Pancreas (tissue), 10 donors: ENCODE data around the gene CAV1. TPM values are rescaled to one million over a fixed set of nuclear protein-coding genes. Genes with fewer than 3 reads are reported as not detected.

Experiments used
- ATAC-seq, 4 donors: fragments of 200-7000 bp; cut with Tn5 transposase; one replicate each; pipeline versions ENCODE4 v1.8.0 to v1.9.1; 2020; ENCODE audit warnings: mild to moderate bottlenecking in 4 of 4, moderate library complexity in 4 of 4
- DNase-seq, 6 donors: peaks; one replicate each; pipeline ENCODE4 v3.0.0-alpha.2; 2020
- FAIRE-seq: peaks from 2 replicates; lab custom pipeline; 2012; peaks lifted over from hg19 to GRCh38; lab: Jason Lieb, UNC
- H3K27ac ChIP-seq, 4 donors: fragments of 200-600 bp; sonication (generic); 1 replicate in 3 of 4; 2 replicates in 1 of 4; pipeline versions ENCODE4 v1.5.0 to v1.8.0; 2020
- H3K27me3 ChIP-seq, 4 donors: fragments of 200-600 bp; one replicate each; pipeline ENCODE4 v1.8.0; 2021
- H3K36me3 ChIP-seq, 3 donors: fragments of 200-600 bp; sonication (generic) in 1 of 3; one replicate each; pipeline versions ENCODE4 v1.5.0 to v1.8.0; 2020 to 2021
- H3K4me1 ChIP-seq, 3 donors: fragments of 200-600 bp; one replicate each; pipeline ENCODE4 v1.8.0; 2021
- H3K4me3 ChIP-seq, 4 donors: fragments of 200-600 bp; sonication (generic) in 2 of 4; one replicate each; pipeline versions ENCODE4 v1.5.0 to v1.8.0; 2020 to 2021
- H3K9me3 ChIP-seq, 4 donors: fragments of 200-600 bp; one replicate each; pipeline ENCODE4 v1.8.0; 2021
- WGBS, 2 donors: extraction: QIAGEN DNeasy Blood & Tissue Kit; methylation state at CpG; one replicate each; pipeline ENCODE4 v1.1.7; 2013; 5-methylcytosine and 5-hydroxymethylcytosine counted together
- intact Hi-C, 3 donors: fragments of 100-400 bp; cut with DNase I; formaldehyde crosslinking; loops; one replicate each; pipeline versions ENCODE4 v1.11.1 to v1.14.2; 2022
- polyA plus RNA-seq, 2 donors: library from polyadenylated mRNA; stranded (reverse); fragments of 200-250 nt; gene quantifications; one replicate each; pipeline ENCODE4 v1.2.3, GENCODE V29; 2013
- total RNA-seq, 6 donors: library from RNA; stranded (reverse); fragmentation: NEBNext Ultra II Directional in 4 of 6; extraction: Animal tissue kit (Norgen Biotek cat#: 25700) in 4 of 6; gene quantifications; one replicate each; pipeline versions ENCODE4 v1.2.1 to v1.2.4, GENCODE V29; 2021 to 2023
- TF ChIP-seq, protein P1 (sequence below), 4 donors: fragments of 200-600 bp; sonication (generic) in 3 of 4; IDR thresholded peaks; one replicate each; pipeline versions ENCODE4 v1.5.0 to v1.8.0; 2021; ENCODE audit warnings: antibody characterized with exemption in 4 of 4
- donor health status: healthy with polysubstance abuse.
- donor health status: DM: no; HTN: no; CAD: no; lungs with moderate emphysema.
- donor health status: DM: no; HTN: no; CAD: no.
- donor health status: control.
- donor health status: control.
- donor health status: Bipolar disorder and iron deficiency.
- donor health status: DM: yes; HTN: yes; CAD: no.
- donor health status: DM: no; HTN: no; CAD: no.
- donor health status: DM: no; HTN: no; CAD: no.
- donor health status: DM: yes; HTN: yes; CAD: no.

CAV1 gene
- total and polyA plus RNA-seq, 8 donors: 4.6 to 19.5 (median 11.2) TPM

GRCh38 chr7:116546054-116546453, 21.2 kb downstream of the CAV1 start:
- no peak overlapping the region for H3K27ac ChIP-seq
- WGBS, 2 donors: 89 to 94% methylated on average over 11 of the region's 11 CpGs

GRCh38 chr7:116546916-116547315, 22.1 kb downstream of the CAV1 start:
- 68 to 78% methylated on average over 1 of the region's 1 CpG for WGBS, 2 donors
- H3K27ac ChIP-seq: no peak overlapping the region

More at GRCh38 chr7:116546054-116546453, 21.2 kb downstream of the CAV1 start:
- TF ChIP-seq, protein P1, sequence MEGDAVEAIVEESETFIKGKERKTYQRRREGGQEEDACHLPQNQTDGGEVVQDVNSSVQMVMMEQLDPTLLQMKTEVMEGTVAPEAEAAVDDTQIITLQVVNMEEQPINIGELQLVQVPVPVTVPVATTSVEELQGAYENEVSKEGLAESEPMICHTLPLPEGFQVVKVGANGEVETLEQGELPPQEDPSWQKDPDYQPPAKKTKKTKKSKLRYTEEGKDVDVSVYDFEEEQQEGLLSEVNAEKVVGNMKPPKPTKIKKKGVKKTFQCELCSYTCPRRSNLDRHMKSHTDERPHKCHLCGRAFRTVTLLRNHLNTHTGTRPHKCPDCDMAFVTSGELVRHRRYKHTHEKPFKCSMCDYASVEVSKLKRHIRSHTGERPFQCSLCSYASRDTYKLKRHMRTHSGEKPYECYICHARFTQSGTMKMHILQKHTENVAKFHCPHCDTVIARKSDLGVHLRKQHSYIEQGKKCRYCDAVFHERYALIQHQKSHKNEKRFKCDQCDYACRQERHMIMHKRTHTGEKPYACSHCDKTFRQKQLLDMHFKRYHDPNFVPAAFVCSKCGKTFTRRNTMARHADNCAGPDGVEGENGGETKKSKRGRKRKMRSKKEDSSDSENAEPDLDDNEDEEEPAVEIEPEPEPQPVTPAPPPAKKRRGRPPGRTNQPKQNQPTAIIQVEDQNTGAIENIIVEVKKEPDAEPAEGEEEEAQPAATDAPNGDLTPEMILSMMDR (IDR thresholded peaks at IDR 0.05): no peak
- intact Hi-C loops: no loop called here
- no peak for FAIRE-seq
- DNase-seq: no peak
- no peaks in the 10 kb centered on the region for H3K36me3 ChIP-seq
- ATAC-seq: no peak
- H3K9me3 ChIP-seq: no peaks in the 10 kb centered on the region
- H3K27me3 ChIP-seq: no peaks in the 10 kb centered on the region
- no peak overlapping the region for H3K4me3 ChIP-seq
- no peaks in the 10 kb centered on the region for H3K4me1 ChIP-seq

GRCh38 chr7:116547347-116547746, 22.5 kb downstream of the CAV1 start:
- no peaks in the 10 kb centered on the region for H3K36me3 ChIP-seq
- no peak for ATAC-seq
- intact Hi-C loops: no loop called here
- TF ChIP-seq, protein P1 (IDR thresholded peaks at IDR 0.05): no peak
- H3K27ac ChIP-seq: no peak overlapping the region
- no peaks in the 10 kb centered on the region for H3K4me1 ChIP-seq
- DNase-seq: no peak
- no peak for FAIRE-seq
- no peaks in the 10 kb centered on the region for H3K27me3 ChIP-seq
- WGBS, 2 donors: 62 to 79% methylated on average over 2 of the region's 2 CpGs
- no peak overlapping the region for H3K4me3 ChIP-seq
- H3K9me3 ChIP-seq: no peaks in the 10 kb centered on the region

More at GRCh38 chr7:116546916-116547315, 22.1 kb downstream of the CAV1 start:
- intact Hi-C loops: no loop called here
- Histone ChIP-seq H3K4me1 (no peaks in the 10 kb centered on the region), H3K27me3 (no peaks in the 10 kb centered on the region), H3K9me3 (no peaks in the 10 kb centered on the region), H3K4me3 (no peak overlapping the region), H3K36me3 (no peaks in the 10 kb centered on the region)
- DNase-seq (no peak), ATAC-seq (no peak), FAIRE-seq (no peak)
- TF ChIP-seq, protein P1 (IDR thresholded peaks at IDR 0.05): no peak

DNA sequence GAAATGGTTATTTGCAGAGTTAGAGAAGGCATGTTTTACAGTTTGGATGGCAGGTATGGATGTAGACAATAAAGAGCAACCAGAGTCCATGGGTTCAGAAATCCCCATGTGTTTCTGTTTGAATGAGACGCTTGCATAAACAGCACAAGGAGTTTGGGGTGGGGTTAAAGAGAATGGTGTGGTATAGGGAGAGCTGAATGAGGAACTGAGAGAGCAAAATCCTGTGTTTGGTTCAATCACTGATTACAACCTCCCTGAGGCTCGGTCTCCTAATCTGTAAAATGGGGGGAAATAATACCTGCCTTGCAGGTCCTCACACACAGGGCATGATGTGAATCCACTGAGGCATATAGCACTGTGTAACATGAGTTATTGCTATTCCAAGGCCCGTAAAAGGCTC, 23.7 kb downstream of the CAV1 start:
- Histone ChIP-seq H3K27ac (no peak overlapping the region), H3K27me3 (no peaks in the 10 kb centered on the region), H3K4me1 (no peaks in the 10 kb centered on the region), H3K9me3 (no peaks in the 10 kb centered on the region), H3K36me3 (no peaks in the 10 kb centered on the region), H3K4me3 (no peak overlapping the region)
- ATAC-seq: no peak
- no peak for DNase-seq
- no peak for FAIRE-seq
- 81 to 91% methylated on average over 3 of the region's 3 CpGs for WGBS, 2 donors
- intact Hi-C loops: no loop called here
- TF ChIP-seq, protein P1 (IDR thresholded peaks at IDR 0.05): no peak

- no peak overlapping the region for H3K4me3 ChIP-seq
- FAIRE-seq (no peak), DNase-seq (no peak), ATAC-seq (no peak)
- no peaks in the 10 kb centered on the region for H3K9me3 ChIP-seq
- H3K4me1 ChIP-seq: no peaks in the 10 kb centered on the region
- intact Hi-C loops: no loop called here
- no peak overlapping the region for H3K27ac ChIP-seq
- TF ChIP-seq, protein P1 (IDR thresholded peaks at IDR 0.05): no peak
- H3K27me3 ChIP-seq: no peaks in the 10 kb centered on the region
- H3K36me3 ChIP-seq: no peaks in the 10 kb centered on the region
Measured at GRCh38 chr7:116549370-116549769, 24.5 kb downstream of the CAV1 start.
